ENCODE measurements around the gene NKX6-1. TPM values are rescaled to one million over a fixed set of nuclear protein-coding genes. Genes with fewer than 3 reads are reported as not detected.

NKX6-1 gene
- total RNA-seq, 1 donor from 2014 or later, result 19.2 TPM

Other genes with a start within 250 kb of the NKX6-1 start
- 1.1 and 1.3 TPM in 2 replicates for gene CDS1, start 83.8 kb upstream of the NKX6-1 start, total RNA-seq

Measured in neural crest cell (in vitro differentiated cells).